Left ventricle myocardium superior (tissue), 1 donor: ENCODE data around the gene DIP2B. TPM values are rescaled to one million over a fixed set of nuclear protein-coding genes. Genes with fewer than 3 reads are reported as not detected.
A peak's percentile ranks its signal among the peaks of the same experiment; 100 is the strongest.

ENCODE experiments used
- ATAC-seq: fragments of 200-7000 bp; cut with Tn5 transposase; one replicate; pipeline ENCODE4 v1.9.1; 2020; ENCODE audit warnings: mild to moderate bottlenecking, moderate library complexity
- DNase-seq: peaks from one replicate; pipeline ENCODE4 v3.0.0-alpha.2; 2020
- intact Hi-C: fragments of 100-400 bp; cut with micrococcal nuclease; formaldehyde crosslinking; loops from one replicate; pipeline ENCODE4 v1.11.0; 2022
- total RNA-seq: library from RNA; stranded (reverse); fragmentation: NEBNext Ultra II Directional; extraction: Animal tissue kit (Norgen Biotek cat#: 25700); gene quantifications from one replicate; pipeline ENCODE4 v1.2.1, GENCODE V29; 2021
- donor health status: DM: no; HTN: yes; CAD: no; lungs with severe emphysema.

The DIP2B gene
- total RNA-seq, 1 donor from 2014 or later, result 11.4 TPM

DNA sequence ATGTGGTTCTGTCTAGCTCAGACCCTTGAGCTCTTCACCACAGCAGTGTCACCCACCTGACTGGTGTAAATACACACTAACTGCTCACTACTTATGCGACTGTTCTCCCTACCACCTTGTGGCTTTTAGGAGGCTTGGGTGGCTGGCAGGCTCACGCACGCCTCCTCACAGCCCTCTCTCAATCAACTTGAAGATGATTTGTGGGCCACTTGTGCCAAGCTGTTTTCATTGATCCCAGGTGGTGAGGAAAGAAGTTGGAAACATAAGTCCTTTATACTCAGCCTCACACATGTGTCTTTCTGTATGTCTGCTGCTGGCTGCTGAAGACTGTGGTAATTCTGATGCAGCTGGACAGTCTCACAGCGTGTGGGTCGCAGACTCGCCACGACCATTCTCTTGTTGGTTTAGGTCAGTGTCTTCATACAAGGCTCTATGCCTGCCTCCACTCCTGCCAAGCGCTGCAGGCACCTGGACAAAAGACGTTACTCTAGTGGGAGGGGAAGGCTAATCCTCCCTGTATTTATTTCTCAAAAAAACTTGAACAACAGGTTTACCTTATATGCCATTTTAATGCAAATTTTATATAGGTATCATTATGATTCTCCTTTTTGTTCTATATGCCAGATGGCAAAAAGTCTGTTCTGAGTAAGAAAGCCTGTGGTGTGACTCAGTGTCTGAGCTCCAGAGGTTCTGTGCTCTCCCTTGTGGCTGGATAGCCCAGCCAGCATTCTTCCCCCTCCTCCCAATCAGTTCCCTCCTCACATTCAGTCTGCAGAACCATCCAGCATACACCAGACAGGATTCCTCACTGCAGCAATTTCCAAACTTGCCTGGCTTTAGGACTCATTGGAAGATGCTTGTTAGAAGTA, 115.6 kb downstream of the DIP2B start:
- ATAC-seq (peak; percentile 76), DNase-seq (no peak)
- intact Hi-C loops, result no loop called here

DNA sequence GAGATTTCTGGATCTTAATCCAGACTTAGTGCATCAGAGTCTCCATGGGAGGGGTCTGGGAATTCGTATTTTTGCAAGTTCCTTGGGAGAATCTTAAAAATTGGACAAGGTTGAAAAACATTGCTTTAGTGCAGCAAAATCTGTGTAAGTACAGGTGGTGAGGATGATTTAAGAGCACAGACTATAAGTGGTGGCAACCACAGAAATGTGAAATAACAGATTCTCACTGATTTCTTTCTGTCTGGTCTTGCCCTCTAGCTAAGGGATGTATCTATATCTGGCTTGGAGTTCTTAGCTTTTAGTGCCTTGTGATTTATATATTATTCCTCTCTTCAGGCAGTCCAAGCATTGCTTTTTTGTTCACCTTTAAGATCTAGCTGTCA, 116.2 kb downstream of the DIP2B start:
- no peak for ATAC-seq
- DNase-seq, result no peak
- intact Hi-C loops, result no loop called here

DNA sequence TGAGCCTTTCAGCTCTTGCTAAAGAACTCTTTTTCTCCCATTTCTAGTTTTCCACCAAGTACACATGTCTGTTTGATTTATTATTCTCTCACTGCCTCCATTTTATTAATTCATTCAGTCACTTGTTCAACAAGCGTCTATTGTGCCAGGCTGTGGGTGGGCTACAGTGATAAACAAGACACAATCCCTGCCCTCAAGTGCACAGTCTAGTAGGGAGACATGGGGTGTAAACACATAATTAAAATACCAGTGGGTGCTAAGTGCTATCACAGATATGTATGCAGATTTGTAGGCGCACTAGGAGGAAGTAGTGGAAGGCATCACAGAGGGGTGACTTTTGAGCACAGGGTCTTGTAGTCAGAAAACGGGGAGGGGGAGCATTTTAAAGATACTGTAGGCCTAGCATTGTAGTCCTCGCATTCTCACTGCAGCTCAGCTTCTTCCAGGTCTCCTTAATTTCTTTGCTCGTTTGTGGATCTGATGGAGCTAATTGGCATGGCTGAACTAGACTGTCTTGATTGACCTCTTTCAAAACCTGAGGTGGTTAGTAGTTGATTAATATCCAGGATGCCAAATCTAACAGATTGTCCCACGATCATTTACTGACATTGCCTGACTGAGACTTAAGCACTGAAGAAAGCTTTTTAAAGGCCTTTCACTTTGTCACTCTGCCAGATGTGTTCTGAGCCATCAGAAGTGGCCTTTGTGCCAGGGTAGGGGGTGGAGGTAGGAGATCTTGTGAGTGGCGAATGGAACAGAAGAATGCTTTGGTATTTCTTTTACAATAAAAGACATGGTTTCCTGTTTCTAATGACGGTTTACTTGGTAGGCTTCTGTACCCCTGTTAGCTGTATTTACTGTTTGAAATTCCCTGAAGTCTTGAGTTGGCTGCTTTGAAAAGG, 116.9 kb downstream of the DIP2B start:
- DNase-seq (no peak), ATAC-seq (peak; percentile 54)
- intact Hi-C loops, result no loop called here

DNA sequence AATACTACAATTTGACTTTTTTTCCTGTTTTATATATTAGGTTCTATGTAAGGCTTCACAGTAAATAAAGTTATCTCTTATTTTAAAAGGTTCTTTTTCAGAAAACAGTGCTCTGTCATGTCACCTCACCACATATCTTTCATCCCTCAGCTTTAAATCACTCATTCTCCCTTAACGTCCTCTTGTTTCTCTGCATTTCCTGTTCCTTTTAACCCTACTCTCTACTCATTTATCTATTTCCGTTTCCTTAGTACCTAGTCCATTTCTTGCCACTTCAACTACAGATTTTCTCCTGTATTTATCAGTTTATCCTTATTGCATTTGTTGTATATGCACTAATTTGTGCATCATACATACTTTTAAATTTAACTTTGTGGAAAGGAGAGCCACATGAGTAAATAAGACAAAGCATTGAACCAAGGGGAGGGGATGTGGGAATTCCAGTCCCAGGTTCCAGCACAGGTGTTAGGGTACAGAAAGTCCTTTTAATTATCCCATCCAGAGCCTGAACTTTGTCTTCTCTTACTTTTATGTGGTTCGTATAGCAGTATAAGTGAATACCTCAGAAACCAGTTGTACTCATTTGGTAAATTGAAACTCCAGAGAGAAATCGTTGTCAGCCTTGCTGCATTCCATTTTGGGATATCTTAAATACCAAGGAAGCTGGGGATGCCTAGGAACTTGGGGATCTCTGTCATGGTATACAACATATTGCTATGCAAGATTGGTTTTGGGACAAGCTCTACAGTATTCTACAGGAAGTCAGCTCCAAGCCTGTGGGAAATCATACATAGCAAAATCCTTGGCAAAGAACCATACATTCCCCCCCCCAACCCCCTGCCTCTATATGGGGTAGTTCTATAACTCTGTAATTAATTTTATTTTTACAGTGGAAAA, 120.5 kb downstream of the DIP2B start:
- intact Hi-C loops, result no loop called here
- no peak for ATAC-seq
- DNase-seq, result no peak

DNA sequence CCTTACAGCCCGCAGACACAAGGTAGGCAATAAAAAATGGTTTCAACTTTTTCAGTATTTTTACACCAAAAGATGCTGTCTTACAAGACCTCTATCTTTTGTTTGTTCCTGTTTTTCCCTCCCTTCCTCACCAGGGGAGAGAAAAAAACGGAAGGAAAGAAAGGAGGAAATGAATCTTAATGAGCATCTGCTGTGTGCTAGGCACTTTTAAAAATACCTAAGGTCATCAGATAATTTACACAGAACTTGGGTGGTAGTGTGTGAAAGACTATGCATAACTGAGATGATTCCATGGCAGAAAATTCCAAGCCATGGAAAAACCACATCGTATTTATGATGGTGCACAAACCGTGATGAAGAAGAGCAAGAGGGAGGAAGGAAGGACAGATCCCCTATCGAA, 121.2 kb downstream of the DIP2B start:
- DNase-seq (no peak), ATAC-seq (peak; percentile 39)
- intact Hi-C loops, result no loop called here

DNA sequence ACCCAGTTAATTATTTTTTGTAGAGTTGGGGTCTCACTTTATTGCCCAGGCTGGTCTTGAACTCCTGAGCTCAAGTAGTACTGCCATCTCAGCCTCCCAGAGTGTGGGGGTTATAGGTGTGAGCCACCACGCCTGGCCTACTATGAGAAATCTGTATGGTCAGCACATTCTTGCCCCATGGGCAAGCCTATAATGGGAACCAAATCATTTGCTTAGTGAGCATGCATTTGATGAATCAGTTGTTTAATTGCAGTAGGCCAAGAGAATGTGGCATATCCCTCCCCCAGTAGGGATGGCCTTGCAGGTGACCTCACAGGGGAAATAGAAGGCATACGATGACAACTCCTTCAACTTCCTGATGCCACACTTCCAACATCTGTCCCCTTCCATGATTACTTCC, 122.7 kb downstream of the DIP2B start:
- DNase-seq (no peak), ATAC-seq (no peak)
- intact Hi-C loops, result no loop called here

DNA sequence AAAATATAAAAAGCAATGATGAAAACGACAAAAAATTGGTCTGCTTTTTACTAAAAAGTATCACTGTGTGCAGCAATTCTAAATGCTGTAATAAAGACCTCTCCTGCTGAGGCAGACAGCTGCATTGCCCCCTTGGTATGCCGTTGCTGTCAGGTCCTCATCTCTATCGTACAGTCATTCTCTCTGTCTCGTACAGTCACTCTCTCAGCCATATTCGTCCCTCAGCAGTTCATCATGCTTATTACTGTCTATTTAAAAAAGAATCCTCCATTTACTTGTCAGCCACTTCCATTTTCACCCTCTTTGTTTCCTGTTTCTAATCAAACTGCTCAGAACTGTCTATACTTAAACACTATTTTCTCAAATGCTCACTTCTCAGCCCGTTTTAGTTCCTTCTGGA, 123.6 kb downstream of the DIP2B start:
- no peak for ATAC-seq

DNA sequence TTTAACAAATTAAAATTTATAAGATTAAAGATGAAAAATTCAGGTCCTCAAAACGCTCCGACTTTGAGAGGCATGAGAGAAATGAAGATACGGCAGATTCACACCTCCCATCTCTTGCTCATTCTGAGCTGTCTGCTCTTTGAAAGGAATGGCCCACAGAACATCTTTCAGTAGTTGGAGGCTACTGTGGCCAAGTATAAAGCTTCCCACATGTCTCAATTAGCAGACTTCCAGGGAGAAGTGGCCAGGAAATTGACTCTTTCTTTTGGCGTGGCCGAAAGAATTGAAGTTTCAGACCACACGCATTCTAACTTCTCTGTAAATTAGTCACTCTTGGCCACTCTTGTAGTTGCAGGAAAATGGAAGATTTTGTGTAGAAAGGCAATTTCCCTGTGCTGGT, 129.2 kb downstream of the DIP2B start:
- ATAC-seq, result peak; percentile 20
- DNase-seq, result no peak
- intact Hi-C loops, result no loop called here

More for the DNA sequence above, 123.6 kb downstream of the DIP2B start:
- no peak for DNase-seq
- intact Hi-C loops, result no loop called here

DNA sequence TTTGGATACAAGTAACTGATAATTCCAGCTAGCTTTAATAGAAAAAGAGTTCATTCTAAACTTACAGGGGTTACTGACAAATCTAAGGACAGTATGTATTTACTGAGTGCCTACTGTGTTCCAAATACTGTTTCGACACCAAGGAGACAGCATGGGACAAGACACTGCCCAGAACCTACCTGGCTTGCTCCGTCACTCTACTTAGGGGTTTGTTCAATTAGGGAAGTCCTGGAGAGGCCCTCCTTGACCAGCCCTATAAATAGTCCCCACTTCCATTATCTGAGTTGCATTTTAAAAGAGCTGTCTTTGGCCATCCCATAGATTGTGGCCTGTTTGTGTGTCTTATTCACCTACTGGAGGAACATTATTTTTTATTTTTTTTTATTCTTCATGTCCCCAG, 129.6 kb downstream of the DIP2B start:
- DNase-seq (no peak), ATAC-seq (peak; percentile 59)
- intact Hi-C loops, result no loop called here

DNA sequence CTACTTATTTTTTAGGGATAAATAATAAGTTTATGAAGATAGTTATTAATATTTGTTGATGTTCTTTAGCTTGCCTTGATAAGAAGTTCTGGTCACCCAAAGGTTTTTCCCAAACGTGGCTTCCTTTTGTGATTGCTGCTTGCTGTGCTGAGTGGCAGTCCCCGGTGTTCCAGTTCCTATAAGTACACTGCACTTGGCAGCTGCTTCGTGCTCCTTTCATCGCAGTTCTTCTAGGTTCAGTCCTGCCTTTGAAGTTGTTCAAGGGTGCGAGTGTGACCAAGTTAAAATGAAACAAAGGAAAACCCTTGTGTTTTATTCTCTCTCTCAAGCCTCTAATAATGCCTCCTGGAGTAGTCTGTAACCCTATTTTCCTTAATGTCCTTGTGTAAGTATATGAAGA, 130.6 kb downstream of the DIP2B start:
- ATAC-seq (peak; percentile 85), DNase-seq (peak; percentile 55)
- intact Hi-C loops, result no loop called here

DNA sequence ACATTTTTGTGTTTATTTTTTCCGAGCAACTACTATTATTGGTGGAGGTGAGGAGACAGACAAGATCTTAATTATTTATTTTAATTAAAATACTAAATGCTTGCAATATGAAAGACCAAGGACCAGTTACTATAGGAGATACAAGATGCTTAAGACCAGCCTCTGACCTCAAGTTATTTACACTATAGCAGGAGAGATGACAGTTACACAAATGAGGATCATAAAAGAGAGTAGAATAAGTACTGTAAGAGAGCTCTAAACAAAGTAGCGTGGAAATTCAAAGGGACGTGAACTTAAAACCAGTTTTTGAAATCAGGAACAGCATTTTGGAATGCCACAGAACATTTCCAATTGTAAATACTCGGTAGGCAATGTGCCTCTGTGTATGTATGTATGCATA, 131.1 kb downstream of the DIP2B start:
- intact Hi-C loops, result no loop called here
- DNase-seq (no peak), ATAC-seq (no peak)

DNA sequence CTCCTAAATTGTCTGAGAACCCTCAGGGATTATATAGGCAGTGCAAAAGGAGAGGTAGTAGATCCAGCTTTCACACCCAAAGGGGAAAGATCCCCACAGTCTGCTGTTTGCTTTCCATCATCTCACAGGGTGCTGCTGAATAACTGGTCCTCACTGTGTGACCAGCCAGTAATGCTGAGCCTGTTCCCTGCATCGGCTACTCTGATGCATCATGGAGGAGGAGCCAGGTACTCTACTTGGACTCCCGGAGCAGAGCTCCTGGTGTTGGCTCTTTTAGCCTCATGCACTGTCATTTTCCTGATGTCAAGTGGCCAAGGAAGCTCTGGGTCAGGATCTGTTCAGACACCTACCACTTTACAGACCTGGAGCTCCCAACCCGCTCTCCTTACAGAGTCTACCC, 131.7 kb downstream of the DIP2B start:
- ATAC-seq (peak; percentile 17), DNase-seq (no peak)
- intact Hi-C loops, result no loop called here

DNA sequence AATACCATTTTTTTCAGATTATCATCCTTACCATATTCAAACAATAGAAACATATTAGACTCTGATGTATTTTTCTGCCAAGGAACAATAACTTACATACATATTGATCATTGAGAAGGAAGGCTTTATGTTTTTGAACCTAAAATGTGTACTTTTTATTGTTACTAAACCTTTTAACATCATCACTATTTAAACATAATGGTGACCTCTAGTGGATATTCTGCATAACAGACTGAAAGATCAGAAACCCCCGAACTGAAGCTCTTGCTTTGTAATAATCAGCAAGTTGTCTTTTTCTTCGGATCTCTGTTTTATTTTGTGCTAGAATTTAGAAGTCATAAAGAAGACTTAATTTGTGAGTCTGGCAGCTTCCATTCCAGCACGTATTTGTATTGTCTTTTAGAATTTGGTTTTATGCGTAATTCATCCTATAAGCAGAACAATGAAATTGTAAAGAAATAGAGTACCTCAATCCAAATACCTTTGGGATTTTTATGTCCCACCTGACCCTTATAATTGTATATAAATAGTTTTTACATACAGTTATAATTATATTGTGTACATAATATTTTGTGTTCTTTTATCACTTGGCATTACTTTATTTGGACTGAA, 133.2 kb downstream of the DIP2B start:
- ATAC-seq (peak; percentile 32), DNase-seq (no peak)
- intact Hi-C loops, result loop anchor here (2.0 kb wide), 1 partner anchor 133 kb away; the partner anchor contains the start of gene DIP2B

DNA sequence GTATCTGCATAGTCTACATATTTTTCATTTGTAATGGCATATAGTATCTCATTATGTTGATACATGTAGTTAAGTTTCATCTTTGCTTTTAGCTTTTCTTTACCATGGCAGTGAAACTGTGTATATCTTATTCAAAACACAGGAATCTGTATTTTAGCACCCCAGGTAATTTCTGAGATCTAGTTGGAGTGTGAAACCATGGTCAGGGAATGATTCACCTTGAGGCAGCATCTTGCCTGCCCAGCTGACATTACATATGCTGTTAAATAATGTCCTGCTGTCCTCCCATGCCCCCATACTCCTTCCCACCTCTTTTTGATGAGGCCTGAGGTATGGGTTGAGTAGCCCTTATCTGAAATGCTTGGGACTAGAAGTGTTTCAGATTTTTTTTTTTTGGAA, 133.7 kb downstream of the DIP2B start:
- no peak for ATAC-seq
- DNase-seq, result no peak
- intact Hi-C loops, result loop anchor here (2.0 kb wide), 1 partner anchor 134 kb away; the partner anchor contains the start of gene DIP2B

DNA sequence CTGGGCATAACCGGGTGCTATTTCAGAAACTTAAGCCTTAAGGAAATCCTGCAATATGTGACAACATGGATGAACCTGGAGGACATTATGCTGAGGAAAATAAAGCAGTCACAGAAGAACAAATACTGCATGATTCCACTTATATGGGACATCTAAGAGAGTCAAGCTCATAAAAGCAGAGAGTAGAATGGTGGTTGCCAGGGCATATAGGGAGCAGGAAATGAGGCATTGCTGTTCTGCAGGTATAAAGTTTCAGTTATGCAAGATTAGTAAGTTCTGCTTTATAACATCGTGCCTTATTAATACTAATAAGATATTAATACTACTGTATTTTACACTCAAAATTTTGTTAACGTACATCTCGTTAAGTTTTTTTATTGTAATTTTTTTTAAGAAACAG, 134.9 kb downstream of the DIP2B start:
- DNase-seq (no peak), ATAC-seq (no peak)
- intact Hi-C loops, result loop anchor here (2.0 kb wide), 1 partner anchor 135 kb away; the partner anchor contains the start of gene DIP2B

DNA sequence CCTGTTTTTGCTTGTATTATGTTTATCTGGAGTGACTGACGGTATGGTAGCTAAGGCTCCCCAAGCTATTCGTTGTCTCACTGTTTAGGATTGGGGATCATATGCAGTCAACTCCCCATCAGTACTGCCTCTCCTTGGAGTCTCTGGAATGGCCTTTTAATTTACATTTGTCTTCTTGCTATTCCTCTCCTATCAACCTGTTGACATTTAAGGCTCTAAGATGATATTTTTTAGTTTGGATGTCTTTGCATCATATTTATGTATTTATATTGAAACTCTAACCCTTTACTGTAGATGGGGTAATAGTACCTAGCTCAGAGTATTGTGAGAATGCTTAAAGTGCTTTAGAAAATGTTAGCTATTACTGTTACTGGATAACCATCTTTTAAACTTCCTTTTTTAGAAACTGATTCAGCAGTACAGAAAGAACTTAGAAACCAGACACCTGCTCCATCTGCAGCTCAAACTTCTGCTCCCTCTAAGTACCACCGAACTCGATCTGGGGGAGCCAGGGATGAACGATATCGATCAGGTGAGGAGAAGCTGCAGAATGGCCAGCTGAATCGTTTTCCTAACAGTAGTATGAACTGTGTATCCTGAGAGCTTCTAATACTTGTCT, 135.6 kb downstream of the DIP2B start:
- intact Hi-C loops, result no loop called here
- no peak for ATAC-seq
- no peak for DNase-seq

DNA sequence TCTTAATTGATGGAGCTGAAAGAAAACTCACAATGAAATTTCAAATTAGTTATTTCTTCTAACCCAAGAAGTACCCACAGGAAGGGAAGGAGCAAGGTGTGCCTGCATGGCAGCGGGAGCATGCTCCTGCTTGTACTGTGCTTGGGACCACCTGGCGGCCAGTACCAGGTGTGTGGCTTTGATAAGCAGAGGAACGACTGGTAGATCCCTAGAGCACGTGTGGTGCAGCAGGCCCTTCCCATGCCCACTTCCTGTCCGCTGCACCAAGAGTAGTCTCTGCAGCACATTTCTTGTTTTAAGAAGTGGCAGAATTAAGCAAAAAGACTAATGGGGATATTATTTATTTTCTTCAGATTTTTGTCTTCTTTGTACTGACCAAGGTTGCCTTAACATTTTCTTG, 136.8 kb downstream of the DIP2B start:
- ATAC-seq (no peak), DNase-seq (no peak)
- intact Hi-C loops, result no loop called here

DNA sequence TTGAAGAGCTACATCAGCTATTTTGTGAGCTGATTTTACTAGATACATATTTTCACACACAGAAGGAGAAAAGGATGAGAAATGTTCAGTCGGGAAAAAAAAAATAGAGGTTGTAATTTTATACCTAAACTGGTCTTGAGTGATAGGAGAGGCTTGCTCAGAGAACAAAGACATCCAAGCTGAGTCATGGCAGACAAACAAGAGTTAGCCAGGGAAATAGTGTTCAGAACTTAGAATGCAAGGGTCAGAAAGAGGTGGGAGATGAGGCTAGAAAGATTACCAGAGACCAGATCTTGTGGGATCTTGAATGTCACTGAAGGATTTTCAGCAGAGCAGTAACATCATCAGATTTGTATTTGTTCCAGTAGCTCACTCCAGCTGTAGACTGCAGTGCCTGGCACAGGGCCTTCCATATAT, 137.3 kb downstream of the DIP2B start:
- ATAC-seq (no peak), DNase-seq (no peak)
- intact Hi-C loops, result no loop called here
